ENCODE measurements around the gene TSTD1.
A peak's percentile ranks its signal among the peaks of the same experiment; 100 is the strongest.

The TSTD1 gene

GRCh38 chr1:161013488-161014230 lies 25.1 kb downstream of the TSTD1 start:
- DNase-seq (ENCODE audit: low read depth in 1 of 2, low spot score in 1 of 2): peak; percentile 90 to 99
- peak overlapping the region; percentile 23 for H3K4me3 ChIP-seq (replicated peaks; ENCODE audit: insufficient read depth, low read length)
- H3K27ac ChIP-seq (replicated peaks): peak overlapping the region; percentile 79
- TF ChIP-seq POLR2AphosphoS5 (IDR thresholded peaks at IDR 0.05; ENCODE audit: low read depth) (peak; percentile 98), CTCF (IDR thresholded peaks at IDR 0.05; ENCODE audit: insufficient read depth, low read length) (no peak), GABPA (IDR thresholded peaks at IDR 0.05; ENCODE audit: low read depth) (peak; percentile 85), SPI1 (IDR thresholded peaks at IDR 0.05; ENCODE audit: borderline replicate concordance, low read depth) (peak; percentile 85), REST (IDR thresholded peaks at IDR 0.05; ENCODE audit: insufficient replicate concordance, low read depth) (no peak)
- H3K27me3 ChIP-seq (ENCODE audit: insufficient read depth, poor library complexity, severe bottlenecking): no peaks in the 10 kb centered on the region

GRCh38 chr1:161013131-161013487 lies 25.7 kb downstream of the TSTD1 start:
- H3K4me3 ChIP-seq (replicated peaks; ENCODE audit: insufficient read depth, low read length): peak overlapping the region; percentile 23
- TF ChIP-seq GABPA (IDR thresholded peaks at IDR 0.05; ENCODE audit: low read depth) (no peak), SPI1 (IDR thresholded peaks at IDR 0.05; ENCODE audit: borderline replicate concordance, low read depth) (no peak; the same call in 1 of the 2 replicates), POLR2AphosphoS5 (IDR thresholded peaks at IDR 0.05; ENCODE audit: low read depth) (no peak), CTCF (IDR thresholded peaks at IDR 0.05; ENCODE audit: insufficient read depth, low read length) (no peak), REST (IDR thresholded peaks at IDR 0.05; ENCODE audit: insufficient replicate concordance, low read depth) (no peak)
- H3K27ac ChIP-seq (replicated peaks): peak overlapping the region; percentile 79
- no peaks in the 10 kb centered on the region for H3K27me3 ChIP-seq (ENCODE audit: insufficient read depth, poor library complexity, severe bottlenecking)
- DNase-seq (ENCODE audit: low read depth in 1 of 2, low spot score in 1 of 2): no peak

- no peak for DNase-seq (ENCODE audit: low read depth in 1 of 2, low spot score in 1 of 2)
- no peaks in the 10 kb centered on the region for H3K27me3 ChIP-seq (ENCODE audit: insufficient read depth, poor library complexity, severe bottlenecking)
- H3K27ac ChIP-seq (replicated peaks): peak overlapping the region; percentile 79
- no peak for TF ChIP-seq CTCF (IDR thresholded peaks at IDR 0.05; ENCODE audit: insufficient read depth, low read length)
- no peak for TF ChIP-seq POLR2AphosphoS5 (IDR thresholded peaks at IDR 0.05; ENCODE audit: low read depth)
- TF ChIP-seq REST (IDR thresholded peaks at IDR 0.05; ENCODE audit: insufficient replicate concordance, low read depth): no peak
- TF ChIP-seq GABPA (IDR thresholded peaks at IDR 0.05; ENCODE audit: low read depth): no peak
- TF ChIP-seq SPI1 (IDR thresholded peaks at IDR 0.05; ENCODE audit: borderline replicate concordance, low read depth): no peak
- no peak overlapping the region for H3K4me3 ChIP-seq (replicated peaks; ENCODE audit: insufficient read depth, low read length)
Measured at GRCh38 chr1:161012420-161012819, 26.3 kb downstream of the TSTD1 start.

All from HL-60 (cell line).